Ovary (tissue), 9 donors: Measurements from ENCODE around the gene NEURL3. TPM values are rescaled to one million over a fixed set of nuclear protein-coding genes. Genes with fewer than 3 reads are reported as not detected.

ENCODE experiments used
- DNase-seq, 5 donors: peaks; one replicate each; pipeline ENCODE4 v3.0.0-alpha.2; 2019 to 2020
- H3K27ac ChIP-seq, 2 donors: fragments of 200-600 bp; one replicate each; pipeline versions ENCODE4 v1.5.1 to v1.8.0; 2019 to 2022
- H3K27me3 ChIP-seq: fragments of 200-600 bp; one replicate; pipeline ENCODE4 v1.8.0; 2022
- H3K36me3 ChIP-seq: fragments of 200-600 bp; sonication (generic); one replicate; pipeline ENCODE4 v1.5.1; 2019
- H3K4me1 ChIP-seq: one replicate; pipeline ENCODE4 v1.8.1; 2013; ENCODE audit warnings: mild to moderate bottlenecking, moderate library complexity; ENCODE audit not compliant: insufficient read depth
- H3K4me3 ChIP-seq: fragments of 200-600 bp; sonication (generic); one replicate; pipeline ENCODE4 v1.5.1; 2017
- H3K9me3 ChIP-seq, 2 donors: fragments of 200-600 bp in 1 of 2; sonication (generic) in 1 of 2; one replicate each; pipeline versions ENCODE4 v1.5.1 to v1.8.1; 2013 to 2019; ENCODE audit warnings: mild to moderate bottlenecking in 1 of 2, moderate library complexity in 1 of 2
- EP300 ChIP-seq: sonication (generic); formaldehyde crosslinking; IDR thresholded peaks from one replicate; pipeline ENCODE4 v1.6.1; 2017; ENCODE audit warnings: antibody characterized with exemption
- POLR2A ChIP-seq: fragments of 450-650 bp; IDR thresholded peaks from one replicate; pipeline ENCODE4 v1.6.1; 2017; ENCODE audit warnings: antibody characterized with exemption, mild to moderate bottlenecking, moderate library complexity
- WGBS, 3 donors: extraction: QIAGEN DNeasy Blood & Tissue Kit in 1 of 3; methylation state at CpG; one replicate each; pipeline versions ENCODE4 v1.1.5 to v1.1.7; 2013 to 2017; 5-methylcytosine and 5-hydroxymethylcytosine counted together
- intact Hi-C, 4 donors: fragments of 100-400 bp; cut with DNase I; formaldehyde crosslinking; loops; one replicate each; pipeline versions ENCODE4 v1.11.0 to v1.15.1; 2022 to 2023
- polyA plus RNA-seq, 2 donors: library from polyadenylated mRNA; stranded (reverse); fragments of 200-250 nt in 1 of 2; fragments of 350-450 nt in 1 of 2; fragmentation: Illumina TruSeq in 1 of 2; extraction: RNeasy Lipid Tissue Mini Kit (QIAGEN cat#74804) in 1 of 2; gene quantifications; one replicate each; pipeline ENCODE4 v1.2.3, GENCODE V29; 2013 to 2014
- total RNA-seq, 7 donors: library from RNA; depleted of rRNA in 2 of 7; stranded (reverse); fragments of >200 nt in 2 of 7; fragmentation: NEBNext Ultra II Directional in 3 of 7; extraction: Animal tissue kit (Norgen Biotek cat#: 25700) in 3 of 7; gene quantifications; one replicate each; pipeline versions ENCODE4 v1.1.0 to v1.2.4, GENCODE V29; 2016 to 2023
- TF ChIP-seq, protein P1 (sequence below), 3 donors: fragments of 450-650 bp in 2 of 3; fragments of 200-600 bp in 1 of 3; IDR thresholded peaks; one replicate each; pipeline versions ENCODE4 v1.5.1 to v1.8.0; 2016 to 2022; ENCODE audit warnings: antibody characterized with exemption in 3 of 3, mild to moderate bottlenecking in 1 of 3
- donor health status: DM: no; HTN: no; CAD: no; lungs with moderate emphysema.
- donor health status: DM: no; HTN: no; CAD: no.
- donor health status: Bipolar disorder and iron deficiency.
- donor health status: DM: yes; HTN: yes; CAD: no.
- donor health status: DM: no; HTN: no; CAD: no.
- donor health status: DM: yes; HTN: yes; CAD: no.

NEURL3 gene
- total and polyA plus RNA-seq, 9 donors, result 0.06 TPM; not detected in 8

DNA sequence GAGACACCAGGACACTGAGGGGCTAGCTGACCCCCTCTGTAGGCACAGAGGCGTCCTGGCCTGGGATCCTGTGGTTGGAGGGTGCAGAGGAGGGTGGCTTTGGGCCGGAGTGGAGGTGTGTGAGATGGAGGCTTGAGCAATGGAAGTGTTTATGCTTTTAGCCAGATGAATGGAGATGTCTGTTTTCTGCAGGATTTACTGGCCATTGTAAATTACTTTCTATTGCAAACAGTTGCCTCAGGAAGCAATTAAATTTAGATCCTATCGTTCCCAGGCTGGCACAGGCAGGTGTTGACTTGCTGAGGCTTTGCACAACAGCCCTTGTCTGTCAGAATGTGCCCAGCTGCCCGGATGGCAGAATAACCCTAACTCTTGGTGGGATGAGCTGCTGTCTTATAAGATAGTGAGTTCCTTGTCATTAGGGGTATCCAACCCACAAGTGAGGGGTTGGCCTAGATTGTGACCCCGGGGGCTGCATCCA, 29.6 kb upstream of the NEURL3 start:
- Histone ChIP-seq H3K36me3 (no peaks in the 10 kb centered on the region), H3K4me1 (peaks cover 14% of the 10 kb centered on the region), H3K4me3 (no peak overlapping the region), H3K9me3 (no peaks in the 10 kb centered on the region), H3K27ac (no peak overlapping the region), H3K27me3 (no peaks in the 10 kb centered on the region)
- intact Hi-C loops, result loop anchor here in 3 of 4 donors (5.0 to 10.0 kb wide), 3 partner anchors 100 to 420 kb away; partner anchors contain the start of gene KANSL3 (in 1 of the 3)
- WGBS, 3 donors, result 59 to 61% (median 60%) methylated on average over 5 of the region's 5 CpGs
- peak in 1 of 5 donors; percentile 33 for DNase-seq
- no peak for TF ChIP-seq POLR2A
- TF ChIP-seq EP300, result no peak
- TF ChIP-seq, protein P1, sequence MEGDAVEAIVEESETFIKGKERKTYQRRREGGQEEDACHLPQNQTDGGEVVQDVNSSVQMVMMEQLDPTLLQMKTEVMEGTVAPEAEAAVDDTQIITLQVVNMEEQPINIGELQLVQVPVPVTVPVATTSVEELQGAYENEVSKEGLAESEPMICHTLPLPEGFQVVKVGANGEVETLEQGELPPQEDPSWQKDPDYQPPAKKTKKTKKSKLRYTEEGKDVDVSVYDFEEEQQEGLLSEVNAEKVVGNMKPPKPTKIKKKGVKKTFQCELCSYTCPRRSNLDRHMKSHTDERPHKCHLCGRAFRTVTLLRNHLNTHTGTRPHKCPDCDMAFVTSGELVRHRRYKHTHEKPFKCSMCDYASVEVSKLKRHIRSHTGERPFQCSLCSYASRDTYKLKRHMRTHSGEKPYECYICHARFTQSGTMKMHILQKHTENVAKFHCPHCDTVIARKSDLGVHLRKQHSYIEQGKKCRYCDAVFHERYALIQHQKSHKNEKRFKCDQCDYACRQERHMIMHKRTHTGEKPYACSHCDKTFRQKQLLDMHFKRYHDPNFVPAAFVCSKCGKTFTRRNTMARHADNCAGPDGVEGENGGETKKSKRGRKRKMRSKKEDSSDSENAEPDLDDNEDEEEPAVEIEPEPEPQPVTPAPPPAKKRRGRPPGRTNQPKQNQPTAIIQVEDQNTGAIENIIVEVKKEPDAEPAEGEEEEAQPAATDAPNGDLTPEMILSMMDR (IDR thresholded peaks at IDR 0.05), result no peak

DNA sequence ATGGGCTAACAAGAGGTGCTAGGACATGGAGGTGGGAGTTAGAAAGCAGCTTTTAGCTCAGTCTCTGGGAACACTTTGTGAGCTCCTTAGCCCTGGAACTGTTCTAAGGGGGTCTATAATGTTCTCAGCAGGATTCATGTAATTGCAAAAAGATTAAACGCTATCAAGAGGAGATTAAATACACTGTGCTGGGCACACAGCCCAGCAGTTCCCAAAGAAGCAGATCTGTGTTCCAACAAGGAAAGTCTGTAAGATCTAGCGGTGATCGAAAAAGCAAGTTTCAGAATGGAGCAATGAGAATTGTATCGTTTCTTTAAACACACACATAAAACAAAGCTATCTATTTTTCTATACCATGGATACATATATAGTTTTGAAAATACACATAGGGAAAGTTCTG, 29.0 kb upstream of the NEURL3 start:
- peak in 1 of 5 donors; percentile 36 for DNase-seq
- Histone ChIP-seq H3K4me3 (no peak overlapping the region), H3K36me3 (no peaks in the 10 kb centered on the region), H3K4me1 (peaks cover 14% of the 10 kb centered on the region), H3K27me3 (no peaks in the 10 kb centered on the region), H3K27ac (peak overlapping the region; percentile 17 to 65), H3K9me3 (no peaks in the 10 kb centered on the region)
- intact Hi-C loops, result loop anchor here in 3 of 4 donors (5.0 to 10.0 kb wide), 3 partner anchors 101 to 421 kb away; partner anchors contain the start of gene KANSL3 (in 1 of the 3)
- no peak for TF ChIP-seq EP300
- TF ChIP-seq, protein P1 (IDR thresholded peaks at IDR 0.05), result no peak
- no peak for TF ChIP-seq POLR2A
- 27 to 48% (median 45%) methylated on average over 4 of the region's 4 CpGs for WGBS, 3 donors

DNA sequence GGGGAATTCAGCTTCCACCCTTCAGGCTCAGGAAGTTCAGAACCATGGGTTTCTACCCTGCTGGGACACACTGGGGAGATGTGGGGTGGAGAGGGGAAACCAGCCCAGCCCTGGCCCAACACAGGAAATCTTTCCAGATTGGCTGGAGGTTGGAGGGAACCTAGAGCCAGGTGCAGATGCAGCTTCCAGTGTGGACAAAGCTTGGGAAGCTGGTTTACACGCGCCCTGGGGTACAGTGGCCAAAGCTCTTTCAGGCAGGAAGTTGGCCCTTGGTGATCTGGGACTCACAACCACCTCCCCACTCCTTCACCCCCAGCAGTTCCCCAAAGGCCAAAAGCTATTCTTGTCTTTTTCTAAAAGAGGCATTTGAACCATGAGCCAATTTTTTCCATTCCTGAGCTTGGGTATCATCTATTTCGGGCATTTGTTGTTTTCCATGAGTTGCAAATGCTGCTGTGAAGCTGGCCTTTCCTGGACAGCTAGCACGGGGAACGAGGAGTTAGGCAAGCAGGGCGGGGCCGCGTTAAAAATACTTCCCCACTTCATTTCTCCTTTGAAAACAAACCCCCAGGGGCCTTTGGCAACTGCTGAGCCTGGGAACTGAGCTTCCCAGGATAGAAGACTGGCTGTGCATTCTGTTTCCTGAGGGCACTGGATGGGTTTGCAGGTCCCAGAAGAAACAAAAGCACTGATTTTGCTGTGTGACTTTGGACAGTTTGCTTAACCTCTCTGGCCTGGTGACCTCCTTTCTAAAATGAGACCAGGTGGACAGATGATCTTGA, 28.3 kb upstream of the NEURL3 start:
- WGBS, 3 donors, result 22 to 38% (median 37%) methylated on average over 8 of the region's 8 CpGs
- Histone ChIP-seq H3K4me3 (no peak overlapping the region), H3K9me3 (no peaks in the 10 kb centered on the region), H3K4me1 (peaks cover 16% of the 10 kb centered on the region), H3K27ac (peak overlapping the region; percentile 65 to 79), H3K27me3 (no peaks in the 10 kb centered on the region), H3K36me3 (no peaks in the 10 kb centered on the region)
- TF ChIP-seq, protein P1 (IDR thresholded peaks at IDR 0.05), result no peak
- no peak for TF ChIP-seq POLR2A
- TF ChIP-seq EP300, result peak; percentile 91
- DNase-seq, result peak; percentile 62 to 86 (median 71)
- intact Hi-C loops, result loop anchor here in 3 of 4 donors (5.0 to 10.0 kb wide), 3 partner anchors 101 to 421 kb away; partner anchors contain the start of gene KANSL3 (in 1 of the 3)

DNA sequence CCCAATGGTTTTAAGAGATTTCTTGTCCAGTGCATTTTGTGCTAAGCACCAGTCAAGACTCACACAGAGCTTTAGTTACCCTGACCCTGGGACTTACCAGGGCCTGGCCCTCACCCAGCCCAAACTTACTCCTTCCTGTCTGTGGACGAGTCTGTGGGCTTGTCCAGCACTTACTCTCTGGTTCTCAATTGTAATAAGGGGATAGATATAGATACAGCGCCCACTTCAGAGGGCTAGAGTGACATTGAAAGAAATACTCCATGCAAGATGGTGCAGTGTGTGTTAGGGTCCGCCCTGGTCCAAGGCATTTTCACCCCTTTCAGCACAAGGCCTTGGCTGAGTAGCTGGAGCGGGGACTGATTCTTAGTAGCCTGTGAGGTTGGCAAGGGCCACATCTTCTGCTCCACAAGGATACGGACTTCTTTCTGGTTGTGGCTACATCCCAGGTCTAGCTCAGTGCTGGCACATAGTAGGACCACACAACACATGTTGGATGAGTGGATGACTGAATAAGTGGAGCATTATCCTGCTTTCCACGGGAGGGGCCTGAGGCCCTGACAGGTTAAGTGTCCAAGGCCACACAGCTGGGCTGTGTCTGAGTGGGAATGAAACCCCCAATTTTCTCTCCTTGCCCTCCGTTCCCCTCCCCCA, 27.6 kb upstream of the NEURL3 start:
- no peaks in the 10 kb centered on the region for H3K9me3 ChIP-seq
- DNase-seq, result peak in 2 of 5 donors; percentile 39 to 43
- peaks cover 18% of the 10 kb centered on the region for H3K4me1 ChIP-seq
- no peak for TF ChIP-seq POLR2A
- TF ChIP-seq, protein P1 (IDR thresholded peaks at IDR 0.05), result no peak
- no peak for TF ChIP-seq EP300
- peak overlapping the region; percentile 65 to 79 for H3K27ac ChIP-seq
- H3K4me3 ChIP-seq, result no peak overlapping the region
- intact Hi-C loops, result loop anchor here in 3 of 4 donors (5.0 to 10.0 kb wide), 3 partner anchors 102 to 422 kb away; partner anchors contain the start of gene KANSL3 (in 1 of the 3)
- no peaks in the 10 kb centered on the region for H3K27me3 ChIP-seq
- WGBS, 3 donors, result 74 to 78% (median 76%) methylated on average over 7 of the region's 7 CpGs
- H3K36me3 ChIP-seq, result no peaks in the 10 kb centered on the region
